ENCODE results near the gene ANKRD9. TPM values are rescaled to one million over a fixed set of nuclear protein-coding genes. Genes with fewer than 3 reads are reported as not detected.
"Not testable (repeated sequence)": the region's sequence is repeated elsewhere in the genome, so short reads cannot be mapped to it uniquely, and the experiment has no call there.

Gene ANKRD9
- total and polyA plus RNA-seq, 3 experiments from 2014 or later, result 1.3 to 12.1 (median 10.1) TPM

- H3K27ac ChIP-seq (ENCODE audit: low read depth, low read length), result peak overlapping the region; percentile 49
- DNase-seq, result no peak
- peak overlapping the region; percentile 79 to 96 (median 89) for H3K4me3 Mint-ChIP-seq
- POLR2A ChIA-PET, result no interaction called here
- peak overlapping the region in 7 of 8 donors; percentile 69 to 98 (median 83) for H3K27ac Mint-ChIP-seq
- no peaks in the 10 kb centered on the region for H3K27me3 ChIP-seq (ENCODE audit: insufficient read depth, low read length, poor library complexity, severe bottlenecking)
- no peaks in the 10 kb centered on the region for H3K36me3 ChIP-seq (ENCODE audit: insufficient read depth, low read length)
- H3K9me3 ChIP-seq (ENCODE audit: low read length), result no peaks in the 10 kb centered on the region
- CTCF ChIA-PET, result interaction anchor here (1.2 to 1.7 kb wide), 4 partner anchors 10 to 86 kb away, joined by 3 to 9 read pairs (median 4); no protein-coding TSS in a partner anchor
- no peaks in the 10 kb centered on the region for H3K36me3 Mint-ChIP-seq
- no peaks in the 10 kb centered on the region for H3K9me3 Mint-ChIP-seq
- no peak overlapping the region for H3K4me3 ChIP-seq (ENCODE audit: low read length)
- peaks cover 22 to 31% (median 31%) of the 10 kb centered on the region in 3 donors for H3K4me1 Mint-ChIP-seq
- no peaks in the 10 kb centered on the region for H3K27me3 Mint-ChIP-seq
- peaks cover 18% of the 10 kb centered on the region for H3K4me1 ChIP-seq (ENCODE audit: insufficient read depth, low read length)
Observed at GRCh38 chr14:102525929-102526497, 16.4 kb upstream of the ANKRD9 start.

GRCh38 chr14:102525219-102525928, 15.8 kb upstream of the ANKRD9 start:
- Histone ChIP-seq H3K27me3 (ENCODE audit: insufficient read depth, low read length, poor library complexity, severe bottlenecking) (no peaks in the 10 kb centered on the region), H3K27ac (ENCODE audit: low read depth, low read length) (peak overlapping the region; percentile 49), H3K9me3 (ENCODE audit: low read length) (no peaks in the 10 kb centered on the region), H3K4me3 (ENCODE audit: low read length) (peak overlapping the region; percentile 71), H3K4me1 (ENCODE audit: insufficient read depth, low read length) (peaks cover 18% of the 10 kb centered on the region), H3K36me3 (ENCODE audit: insufficient read depth, low read length) (no peaks in the 10 kb centered on the region)
- Mint-ChIP-seq H3K36me3 (no peaks in the 10 kb centered on the region), H3K27me3 (no peaks in the 10 kb centered on the region), H3K4me3 (peak overlapping the region; percentile 79 to 96 (median 89)), H3K27ac (peak overlapping the region; percentile 69 to 98 (median 83)), H3K4me1 (peaks cover 22 to 31% (median 31%) of the 10 kb centered on the region in 3 donors), H3K9me3 (no peaks in the 10 kb centered on the region)
- DNase-seq, result peak in 4 of 5 donors; percentile 32 to 54 (median 42)
- ChIA-PET CTCF (interaction anchor here (0.8 to 3.8 kb wide), 16 partner anchors 8 to 170 kb away, joined by 3 to 21 read pairs (median 3); partner anchors contain the start of gene ANKRD9), POLR2A (no interaction called here)

GRCh38 chr14:102524451-102525218, 15.1 kb upstream of the ANKRD9 start:
- Histone ChIP-seq H3K9me3 (ENCODE audit: low read length) (no peaks in the 10 kb centered on the region), H3K27ac (ENCODE audit: low read depth, low read length) (peak overlapping the region; percentile 49), H3K4me3 (ENCODE audit: low read length) (peak overlapping the region; percentile 71), H3K36me3 (ENCODE audit: insufficient read depth, low read length) (no peaks in the 10 kb centered on the region), H3K27me3 (ENCODE audit: insufficient read depth, low read length, poor library complexity, severe bottlenecking) (no peaks in the 10 kb centered on the region), H3K4me1 (ENCODE audit: insufficient read depth, low read length) (peaks cover 18% of the 10 kb centered on the region)
- H3K27ac Mint-ChIP-seq, result peak overlapping the region; percentile 69 to 98 (median 83)
- H3K9me3 Mint-ChIP-seq, result no peaks in the 10 kb centered on the region
- no peaks in the 10 kb centered on the region for H3K27me3 Mint-ChIP-seq
- H3K4me1 Mint-ChIP-seq, result peaks cover 22 to 31% (median 31%) of the 10 kb centered on the region in 3 donors
- ChIA-PET CTCF (interaction anchor here (0.8 to 3.8 kb wide), 18 partner anchors 8 to 347 kb away, joined by 3 to 21 read pairs (median 3); partner anchors contain the start of gene ANKRD9), POLR2A (interaction anchor here (2.0 kb wide), 1 partner anchor 67 kb away, joined by 5 read pairs; no protein-coding TSS in a partner anchor)
- peak; percentile 87 to 92 (median 91) for DNase-seq
- no peaks in the 10 kb centered on the region for H3K36me3 Mint-ChIP-seq
- peak overlapping the region; percentile 79 to 96 (median 89) for H3K4me3 Mint-ChIP-seq

GRCh38 chr14:102523569-102524450, 14.2 kb upstream of the ANKRD9 start:
- Mint-ChIP-seq H3K27ac (peak overlapping the region in 6 of 8 donors; percentile 27 to 98 (median 76)), H3K27me3 (no peaks in the 10 kb centered on the region), H3K4me1 (peaks cover 22 to 31% (median 31%) of the 10 kb centered on the region in 3 donors), H3K36me3 (no peaks in the 10 kb centered on the region), H3K9me3 (no peaks in the 10 kb centered on the region), H3K4me3 (peak overlapping the region; percentile 60 to 96 (median 89))
- Histone ChIP-seq H3K27me3 (ENCODE audit: insufficient read depth, low read length, poor library complexity, severe bottlenecking) (no peaks in the 10 kb centered on the region), H3K4me1 (ENCODE audit: insufficient read depth, low read length) (peaks cover 18% of the 10 kb centered on the region), H3K27ac (ENCODE audit: low read depth, low read length) (no peak overlapping the region), H3K4me3 (ENCODE audit: low read length) (peak overlapping the region; percentile 71), H3K9me3 (ENCODE audit: low read length) (no peaks in the 10 kb centered on the region), H3K36me3 (ENCODE audit: insufficient read depth, low read length) (no peaks in the 10 kb centered on the region)
- CTCF ChIA-PET, result interaction anchor here (0.8 to 3.8 kb wide), 11 partner anchors 8 to 348 kb away, joined by 3 to 21 read pairs (median 4); partner anchors contain the start of gene ANKRD9
- POLR2A ChIA-PET, result interaction anchor here (2.0 kb wide), 1 partner anchor 67 kb away, joined by 5 read pairs; no protein-coding TSS in a partner anchor
- DNase-seq, result no peak

GRCh38 chr14:102523200-102523568, 13.6 kb upstream of the ANKRD9 start:
- Mint-ChIP-seq H3K27ac (peak overlapping the region in 2 of 8 donors; percentile 40 to 70), H3K4me3 (peak overlapping the region in 6 of 7 donors; percentile 48 to 92 (median 73)), H3K4me1 (peaks cover 22 to 31% (median 31%) of the 10 kb centered on the region in 3 donors), H3K27me3 (no peaks in the 10 kb centered on the region), H3K9me3 (no peaks in the 10 kb centered on the region), H3K36me3 (no peaks in the 10 kb centered on the region)
- ChIA-PET CTCF (interaction anchor here (1.7 to 3.8 kb wide), 2 partner anchors 13 to 85 kb away, joined by 8 to 21 read pairs; partner anchors contain the start of gene ANKRD9), POLR2A (interaction anchor here (2.0 kb wide), 1 partner anchor 68 kb away, joined by 5 read pairs; no protein-coding TSS in a partner anchor)
- Histone ChIP-seq H3K9me3 (ENCODE audit: low read length) (no peaks in the 10 kb centered on the region), H3K36me3 (ENCODE audit: insufficient read depth, low read length) (no peaks in the 10 kb centered on the region), H3K27ac (ENCODE audit: low read depth, low read length) (no peak overlapping the region), H3K4me1 (ENCODE audit: insufficient read depth, low read length) (peaks cover 18% of the 10 kb centered on the region), H3K4me3 (ENCODE audit: low read length) (no peak overlapping the region), H3K27me3 (ENCODE audit: insufficient read depth, low read length, poor library complexity, severe bottlenecking) (no peaks in the 10 kb centered on the region)
- DNase-seq, result no peak

GRCh38 chr14:102519709-102520108, 10.1 kb upstream of the ANKRD9 start:
- H3K27me3 ChIP-seq (ENCODE audit: insufficient read depth, low read length, poor library complexity, severe bottlenecking); H3K27me3 Mint-ChIP-seq; H3K9me3 ChIP-seq (ENCODE audit: low read length); H3K4me3 ChIP-seq (ENCODE audit: low read length); DNase-seq; POLR2A ChIA-PET; H3K27ac ChIP-seq (ENCODE audit: low read depth, low read length); H3K36me3 Mint-ChIP-seq; H3K27ac Mint-ChIP-seq; H3K36me3 ChIP-seq (ENCODE audit: insufficient read depth, low read length); H3K9me3 Mint-ChIP-seq: not testable (repeated sequence)
- CTCF ChIA-PET, result interaction anchor here (1.3 to 1.7 kb wide), 2 partner anchors 20 to 80 kb away, joined by 3 to 4 read pairs; no protein-coding TSS in a partner anchor
- Mint-ChIP-seq H3K4me1 (peaks cover 15 to 28% (median 23%) of the 10 kb centered on the region in 3 donors), H3K4me3 (peak overlapping the region in 1 of 7 donors; percentile 61)
- H3K4me1 ChIP-seq (ENCODE audit: insufficient read depth, low read length), result peaks cover 11% of the 10 kb centered on the region
